ENCODE data around the gene ASCL5.
A peak's percentile ranks its signal among the peaks of the same experiment; 100 is the strongest.

The ASCL5 gene

GRCh38 chr1:201110616-201111015 lies 16.4 kb downstream of the ASCL5 start:
- no peak for DNase-seq

GRCh38 chr1:201110138-201110537 lies 16.8 kb downstream of the ASCL5 start:
- no peak for DNase-seq

- no peak for DNase-seq
Observed at GRCh38 chr1:201109651-201110050, 17.3 kb downstream of the ASCL5 start.

GRCh38 chr1:201108614-201109013 lies 18.4 kb downstream of the ASCL5 start:
- DNase-seq = no peak

GRCh38 chr1:201105688-201106087 lies 21.3 kb downstream of the ASCL5 start:
- no peak for DNase-seq

- DNase-seq = no peak
Observed at GRCh38 chr1:201104141-201104540, 22.8 kb downstream of the ASCL5 start.

GRCh38 chr1:201103666-201104065 lies 23.3 kb downstream of the ASCL5 start:
- DNase-seq = no peak

- DNase-seq = no peak
Observed at GRCh38 chr1:201100169-201100930, 26.6 kb downstream of the ASCL5 start.

GRCh38 chr1:201098992-201099677 lies 27.8 kb downstream of the ASCL5 start:
- no peak for DNase-seq

- no peak for DNase-seq
Observed at GRCh38 chr1:201096977-201097856, 29.8 kb downstream of the ASCL5 start.

GRCh38 chr1:201096041-201096461 lies 30.9 kb downstream of the ASCL5 start:
- no peak for DNase-seq

GRCh38 chr1:201095581-201095980 lies 31.4 kb downstream of the ASCL5 start:
- no peak for DNase-seq

- DNase-seq = no peak
Observed at GRCh38 chr1:201094832-201095231, 32.2 kb downstream of the ASCL5 start.

GRCh38 chr1:201093962-201094361 lies 33.0 kb downstream of the ASCL5 start:
- DNase-seq = no peak

- DNase-seq = no peak
Observed at GRCh38 chr1:201093561-201093960, 33.4 kb downstream of the ASCL5 start.

- DNase-seq = no peak
Observed at GRCh38 chr1:201092738-201093137, 34.2 kb downstream of the ASCL5 start.

- no peak for DNase-seq
Observed at GRCh38 chr1:201091256-201091655, 35.7 kb downstream of the ASCL5 start.

- no peak for DNase-seq
Observed at GRCh38 chr1:201090541-201090940, 36.4 kb downstream of the ASCL5 start.

GRCh38 chr1:201089596-201089995 lies 37.4 kb downstream of the ASCL5 start:
- DNase-seq = no peak

GRCh38 chr1:201088901-201089525 lies 38.0 kb downstream of the ASCL5 start:
- no peak for DNase-seq

GRCh38 chr1:201088395-201088794 lies 38.6 kb downstream of the ASCL5 start:
- no peak for DNase-seq

GRCh38 chr1:201085902-201086735 lies 40.9 kb downstream of the ASCL5 start:
- peak; percentile 81 for DNase-seq

Data from islet precursor cell (in vitro differentiated cells).